ENCODE results near the gene MYO3B.

- TF ChIP-seq, protein P1, sequence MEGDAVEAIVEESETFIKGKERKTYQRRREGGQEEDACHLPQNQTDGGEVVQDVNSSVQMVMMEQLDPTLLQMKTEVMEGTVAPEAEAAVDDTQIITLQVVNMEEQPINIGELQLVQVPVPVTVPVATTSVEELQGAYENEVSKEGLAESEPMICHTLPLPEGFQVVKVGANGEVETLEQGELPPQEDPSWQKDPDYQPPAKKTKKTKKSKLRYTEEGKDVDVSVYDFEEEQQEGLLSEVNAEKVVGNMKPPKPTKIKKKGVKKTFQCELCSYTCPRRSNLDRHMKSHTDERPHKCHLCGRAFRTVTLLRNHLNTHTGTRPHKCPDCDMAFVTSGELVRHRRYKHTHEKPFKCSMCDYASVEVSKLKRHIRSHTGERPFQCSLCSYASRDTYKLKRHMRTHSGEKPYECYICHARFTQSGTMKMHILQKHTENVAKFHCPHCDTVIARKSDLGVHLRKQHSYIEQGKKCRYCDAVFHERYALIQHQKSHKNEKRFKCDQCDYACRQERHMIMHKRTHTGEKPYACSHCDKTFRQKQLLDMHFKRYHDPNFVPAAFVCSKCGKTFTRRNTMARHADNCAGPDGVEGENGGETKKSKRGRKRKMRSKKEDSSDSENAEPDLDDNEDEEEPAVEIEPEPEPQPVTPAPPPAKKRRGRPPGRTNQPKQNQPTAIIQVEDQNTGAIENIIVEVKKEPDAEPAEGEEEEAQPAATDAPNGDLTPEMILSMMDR (IDR thresholded peaks at IDR 0.05; ENCODE audit: insufficient read depth, low read length, poor library complexity, severe bottlenecking), result no peak
- TF ChIP-seq EZH2phosphoT487 (conservative IDR thresholded peaks at IDR 0.05; ENCODE audit: low read length), result no peak
Observed at GRCh38 chr2:170350929-170351826, 173.2 kb downstream of the MYO3B start.

All from SU-DHL-6 (cell line).